ENCODE results near the gene CDH24. TPM values are rescaled to one million over a fixed set of nuclear protein-coding genes. Genes with fewer than 3 reads are reported as not detected.

Gene CDH24
- total RNA-seq, 4 donors from 2014 or later, result 2.5 to 5.9 (median 3.6) TPM

- DNase-seq (ENCODE audit: extremely low spot score), result no peak
- intact Hi-C loops (cut with DNase I), result no loop called here
- Histone ChIP-seq H3K9me3 (no peaks in the 10 kb centered on the region), H3K27ac (replicated peaks in 1 of 4) (no peak overlapping the region), H3K27me3 (no peaks in the 10 kb centered on the region), H3K4me1 (peaks cover 11 to 30% (median 24%) of the 10 kb centered on the region in 4 donors), H3K36me3 (peaks cover 0 to 3% (median 0%) of the 10 kb centered on the region in 4 donors), H3K4me3 (no peak overlapping the region)
- no peak for TF ChIP-seq POLR2AphosphoS5 (IDR thresholded peaks at IDR 0.05)
- 91% methylated on average over 8 of the region's 10 CpGs for WGBS
Observed at GRCh38 chr14:23053426-23053825, 3.9 kb downstream of the CDH24 start.

GRCh38 chr14:23052671-23053070 is 4.6 kb downstream of the CDH24 start:
- Histone ChIP-seq H3K4me1 (peaks cover 11 to 22% (median 18%) of the 10 kb centered on the region in 4 donors), H3K4me3 (no peak overlapping the region), H3K9me3 (no peaks in the 10 kb centered on the region), H3K36me3 (no peaks in the 10 kb centered on the region), H3K27ac (replicated peaks in 1 of 4) (no peak overlapping the region), H3K27me3 (peaks cover 0 to 4% (median 0%) of the 10 kb centered on the region in 4 donors)
- DNase-seq (ENCODE audit: extremely low spot score), result no peak
- TF ChIP-seq EP300 (IDR thresholded peaks at IDR 0.05), result no peak
- TF ChIP-seq POLR2A (IDR thresholded peaks at IDR 0.05; ENCODE audit: low read depth), result no peak
- no peak for TF ChIP-seq CTCF (IDR thresholded peaks at IDR 0.05)
- no peak for TF ChIP-seq POLR2AphosphoS5 (IDR thresholded peaks at IDR 0.05)
- 82% methylated on average over 3 of the region's 3 CpGs for WGBS
- intact Hi-C loops (cut with DNase I), result no loop called here

- no peak for DNase-seq (ENCODE audit: extremely low spot score)
- no peak overlapping the region for H3K4me3 ChIP-seq
- H3K36me3 ChIP-seq, result no peaks in the 10 kb centered on the region
- H3K27me3 ChIP-seq, result peaks cover 0 to 6% (median 0%) of the 10 kb centered on the region in 4 donors
- peaks cover 11 to 18% (median 17%) of the 10 kb centered on the region in 4 donors for H3K4me1 ChIP-seq
- intact Hi-C loops (cut with DNase I), result no loop called here
- TF ChIP-seq POLR2A (IDR thresholded peaks at IDR 0.05; ENCODE audit: low read depth) (no peak), CTCF (IDR thresholded peaks at IDR 0.05) (no peak)
- 60% methylated on average over 13 of the region's 14 CpGs for WGBS
- no peak overlapping the region for H3K27ac ChIP-seq (replicated peaks in 1 of 4)
- H3K9me3 ChIP-seq, result no peaks in the 10 kb centered on the region
Observed at GRCh38 chr14:23052182-23052623, 5.1 kb downstream of the CDH24 start.

GRCh38 chr14:23051141-23052057 is 5.9 kb downstream of the CDH24 start:
- Histone ChIP-seq H3K4me1 (peaks cover 9 to 10% (median 10%) of the 10 kb centered on the region in 4 donors), H3K4me3 (no peak overlapping the region), H3K9me3 (no peaks in the 10 kb centered on the region), H3K27ac (replicated peaks in 1 of 4) (no peak overlapping the region), H3K36me3 (no peaks in the 10 kb centered on the region), H3K27me3 (peaks cover 0 to 6% (median 0%) of the 10 kb centered on the region in 4 donors)
- TF ChIP-seq POLR2A (IDR thresholded peaks at IDR 0.05; ENCODE audit: low read depth) (no peak), CTCF (IDR thresholded peaks at IDR 0.05) (no peak), EP300 (IDR thresholded peaks at IDR 0.05) (no peak), POLR2AphosphoS5 (IDR thresholded peaks at IDR 0.05) (no peak)
- DNase-seq (ENCODE audit: extremely low spot score), result no peak
- intact Hi-C loops (cut with DNase I), result loop anchor here (2.0 kb wide), 1 partner anchor 57 kb away; no protein-coding TSS in a partner anchor
- WGBS, result 82% methylated on average over 5 of the region's 5 CpGs

- intact Hi-C loops (cut with DNase I), result no loop called here
- no CpG with 5 or more reads among the region's 9 CpGs for WGBS
Observed at GRCh38 chr14:23049011-23049410, 8.3 kb downstream of the CDH24 start.

More at GRCh38 chr14:23049011-23049410, 8.3 kb downstream of the CDH24 start:
- no peak for DNase-seq (ENCODE audit: extremely low spot score)
- no peaks in the 10 kb centered on the region for H3K36me3 ChIP-seq
- H3K27ac ChIP-seq (replicated peaks in 1 of 4), result no peak overlapping the region
- no peaks in the 10 kb centered on the region for H3K9me3 ChIP-seq
- H3K27me3 ChIP-seq, result peaks cover 0 to 6% (median 0%) of the 10 kb centered on the region in 4 donors
- no peak overlapping the region for H3K4me3 ChIP-seq
- TF ChIP-seq POLR2A (IDR thresholded peaks at IDR 0.05; ENCODE audit: low read depth), result no peak
- TF ChIP-seq EP300 (IDR thresholded peaks at IDR 0.05), result no peak
- TF ChIP-seq POLR2AphosphoS5 (IDR thresholded peaks at IDR 0.05), result no peak
- TF ChIP-seq CTCF (IDR thresholded peaks at IDR 0.05), result no peak
- H3K4me1 ChIP-seq, result peaks cover 0 to 9% (median 2%) of the 10 kb centered on the region in 4 donors
